ENCODE measurements around the gene TNMD.

Gene TNMD

DNA sequence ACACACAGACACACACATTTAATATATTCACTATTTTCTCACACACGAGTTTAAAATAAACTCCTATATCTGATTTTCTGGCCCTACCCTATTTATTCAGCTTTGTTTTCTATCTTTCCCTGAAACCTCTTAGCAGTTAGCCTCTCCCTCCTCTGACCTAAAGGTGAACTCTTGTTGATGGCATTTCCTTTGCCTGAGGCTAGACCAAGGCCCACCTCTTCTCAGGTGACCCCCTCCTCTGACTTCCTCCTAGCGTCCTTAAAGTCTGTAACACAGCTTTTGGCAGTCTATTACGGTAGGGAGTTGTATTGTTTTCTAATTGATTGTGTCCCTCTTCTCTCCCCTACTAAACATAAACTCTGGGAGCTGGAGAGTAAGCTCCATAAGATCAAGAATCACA, 57.6 kb downstream of the TNMD start:
- Histone ChIP-seq H3K9me3 (ENCODE audit: control insufficient read depth in 1 of 2, low read length in 2 of 2) (no peaks in the 10 kb centered on the region), H3K9ac (ENCODE audit: low read depth in 1 of 2, low read length in 2 of 2) (no peak overlapping the region), H3K27me3 (ENCODE audit: control insufficient read depth in 1 of 2, insufficient read depth in 2 of 2, low read length in 2 of 2) (no peaks in the 10 kb centered on the region), H3K27ac (ENCODE audit: low read depth, low read length) (no peak overlapping the region), H3K36me3 (ENCODE audit: control insufficient read depth in 1 of 2, insufficient read depth in 2 of 2, low read length in 2 of 2) (no peaks in the 10 kb centered on the region), H3K4me3 (ENCODE audit: low read depth in 1 of 2, low read length in 2 of 2) (no peak overlapping the region), H3K4me1 (ENCODE audit: control insufficient read depth in 1 of 2, insufficient read depth in 2 of 2, low read length in 2 of 2) (peaks cover 0 to 3% of the 10 kb centered on the region in 2 donors)

DNA sequence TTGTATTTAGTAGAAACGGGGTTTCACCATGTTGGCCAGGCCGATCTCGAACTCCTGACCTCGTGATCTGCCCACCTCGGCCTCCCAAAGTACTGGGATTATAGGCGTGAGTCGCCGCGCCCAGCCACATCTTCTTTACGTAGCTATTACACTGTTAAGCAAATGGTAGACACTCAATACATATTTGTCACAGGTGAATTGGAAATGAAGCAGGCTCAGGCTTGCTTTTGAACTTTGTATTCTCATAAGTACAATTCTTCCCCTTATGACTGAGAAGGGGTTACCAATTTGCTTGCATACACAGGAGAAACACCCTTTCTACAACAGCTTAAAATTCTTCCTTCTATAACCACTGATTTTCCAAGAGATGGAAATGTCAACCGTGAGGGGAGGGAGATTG, 58.5 kb downstream of the TNMD start:
- no peaks in the 10 kb centered on the region for H3K27me3 ChIP-seq (ENCODE audit: control insufficient read depth in 1 of 2, insufficient read depth in 2 of 2, low read length in 2 of 2)
- H3K27ac ChIP-seq (ENCODE audit: low read depth, low read length) = no peak overlapping the region
- no peaks in the 10 kb centered on the region for H3K9me3 ChIP-seq (ENCODE audit: control insufficient read depth in 1 of 2, low read length in 2 of 2)
- H3K9ac ChIP-seq (ENCODE audit: low read depth in 1 of 2, low read length in 2 of 2) = no peak overlapping the region
- no peak overlapping the region for H3K4me3 ChIP-seq (ENCODE audit: low read depth in 1 of 2, low read length in 2 of 2)
- peaks cover 0 to 12% of the 10 kb centered on the region in 2 donors for H3K4me1 ChIP-seq (ENCODE audit: control insufficient read depth in 1 of 2, insufficient read depth in 2 of 2, low read length in 2 of 2)
- H3K36me3 ChIP-seq (ENCODE audit: control insufficient read depth in 1 of 2, insufficient read depth in 2 of 2, low read length in 2 of 2) = no peaks in the 10 kb centered on the region

DNA sequence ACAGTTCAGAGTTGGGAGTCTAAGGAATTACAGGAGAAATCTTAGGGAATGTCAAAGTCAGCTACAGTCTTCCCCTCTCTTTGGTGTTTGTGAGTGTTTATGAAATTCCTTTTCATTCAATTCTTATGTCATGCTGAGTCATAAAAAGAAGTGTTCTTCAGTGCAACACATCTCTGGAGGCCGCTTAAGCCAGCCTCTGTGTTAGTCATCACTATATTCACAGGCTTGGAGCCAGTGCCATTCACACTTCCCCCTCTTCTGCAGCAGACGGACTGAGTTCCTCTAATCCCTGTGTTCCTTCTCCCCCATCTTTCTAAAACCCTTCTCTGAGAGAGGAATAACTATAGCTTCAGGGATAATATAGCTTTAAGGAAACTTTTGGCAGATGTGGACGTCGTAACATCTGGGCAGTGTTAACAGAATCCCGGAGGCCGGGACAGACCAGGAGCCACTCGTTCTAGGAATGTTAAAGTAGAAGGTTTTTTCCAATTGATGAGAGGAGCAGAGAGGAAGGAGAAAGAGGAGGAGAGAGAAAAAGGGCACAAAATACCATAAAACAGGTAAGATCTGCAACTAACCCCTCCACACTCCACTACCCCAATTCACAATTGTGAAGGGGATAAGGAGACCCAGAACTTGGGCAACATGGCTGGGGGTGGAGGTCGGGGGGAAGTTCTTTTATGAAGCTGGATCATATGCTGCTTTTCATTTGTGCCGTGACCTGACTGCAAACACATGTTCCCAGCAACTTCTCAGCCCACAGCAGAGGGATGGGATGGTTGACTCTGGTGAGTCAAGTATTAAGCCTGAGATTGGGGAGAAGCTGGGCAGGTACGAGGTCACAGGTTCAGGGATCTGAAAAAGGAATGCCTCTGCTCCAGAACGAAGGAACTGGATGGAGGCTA, 59.5 kb downstream of the TNMD start, which contains the start of gene SRPX2:
TSS of gene SRPX2 (plus strand) at position 244 of the 905 bp plus-strand sequence. CDS start 2,124 bp downstream, outside the sequence.
- Histone ChIP-seq H3K36me3 (ENCODE audit: control insufficient read depth in 1 of 2, insufficient read depth in 2 of 2, low read length in 2 of 2) (no peaks in the 10 kb centered on the region), H3K27me3 (ENCODE audit: control insufficient read depth in 1 of 2, insufficient read depth in 2 of 2, low read length in 2 of 2) (no peaks in the 10 kb centered on the region), H3K9ac (ENCODE audit: low read depth in 1 of 2, low read length in 2 of 2) (peak within 1 kb of the TSS in 1 of 2 donors; percentile 11), H3K27ac (ENCODE audit: low read depth, low read length) (peak within 1 kb of the TSS; percentile 3), H3K4me3 (ENCODE audit: low read depth in 1 of 2, low read length in 2 of 2) (peak within 1 kb of the TSS in 1 of 2 donors; percentile 28), H3K4me1 (ENCODE audit: control insufficient read depth in 1 of 2, insufficient read depth in 2 of 2, low read length in 2 of 2) (peaks cover 6 to 22% of the 10 kb centered on the region in 2 donors), H3K9me3 (ENCODE audit: control insufficient read depth in 1 of 2, low read length in 2 of 2) (no peaks in the 10 kb centered on the region)

DNA sequence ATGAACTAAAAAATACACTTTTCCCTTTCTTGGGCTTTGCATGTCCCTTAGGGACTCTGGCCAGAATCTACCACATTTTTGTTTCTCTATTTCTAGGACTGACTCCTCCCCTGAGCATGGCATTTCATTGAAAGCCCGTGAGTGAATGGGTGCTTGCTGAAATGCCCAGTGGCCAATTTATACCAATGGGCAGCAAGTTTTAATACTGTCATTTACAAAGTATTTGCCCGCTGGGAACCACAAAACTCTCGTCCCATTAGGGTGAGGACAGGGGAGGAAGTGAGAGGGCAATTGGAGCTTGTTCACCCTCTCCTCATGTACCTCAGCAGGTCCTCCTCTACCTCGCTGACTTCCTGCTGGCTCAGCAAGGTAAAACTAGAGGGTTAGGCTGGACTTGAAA, 60.4 kb downstream of the TNMD start:
- no peaks in the 10 kb centered on the region for H3K9me3 ChIP-seq (ENCODE audit: control insufficient read depth in 1 of 2, low read length in 2 of 2)
- no peaks in the 10 kb centered on the region for H3K27me3 ChIP-seq (ENCODE audit: control insufficient read depth in 1 of 2, insufficient read depth in 2 of 2, low read length in 2 of 2)
- H3K36me3 ChIP-seq (ENCODE audit: control insufficient read depth in 1 of 2, insufficient read depth in 2 of 2, low read length in 2 of 2) = no peaks in the 10 kb centered on the region
- no peak overlapping the region for H3K27ac ChIP-seq (ENCODE audit: low read depth, low read length)
- H3K4me3 ChIP-seq (ENCODE audit: low read depth in 1 of 2, low read length in 2 of 2) = no peak overlapping the region
- H3K4me1 ChIP-seq (ENCODE audit: control insufficient read depth in 1 of 2, insufficient read depth in 2 of 2, low read length in 2 of 2) = peaks cover 11 to 27% of the 10 kb centered on the region in 2 donors
- peak overlapping the region in 1 of 2 donors; percentile 11 for H3K9ac ChIP-seq (ENCODE audit: low read depth in 1 of 2, low read length in 2 of 2)

DNA sequence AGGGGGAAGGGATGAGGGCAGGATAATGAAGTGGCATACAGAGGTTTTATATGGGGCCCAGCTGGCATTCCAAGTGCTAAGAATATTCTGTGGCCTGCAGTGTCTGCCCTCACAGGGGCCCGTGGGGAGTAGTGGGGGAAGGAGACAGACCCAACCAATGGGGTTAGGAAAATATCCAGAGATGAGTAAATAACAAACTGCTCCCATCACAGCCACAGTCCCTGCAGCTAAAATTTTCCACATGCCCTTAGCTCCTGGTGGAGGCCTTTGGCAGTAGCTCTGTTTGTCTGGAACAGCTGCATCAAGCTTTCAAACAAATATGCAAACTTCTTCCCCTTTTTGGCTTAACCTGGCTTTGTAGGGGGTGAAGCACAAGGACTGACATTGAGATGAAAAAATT, 62.4 kb downstream of the TNMD start:
- no peaks in the 10 kb centered on the region for H3K27me3 ChIP-seq (ENCODE audit: control insufficient read depth in 1 of 2, insufficient read depth in 2 of 2, low read length in 2 of 2)
- H3K4me3 ChIP-seq (ENCODE audit: low read depth in 1 of 2, low read length in 2 of 2) = no peak overlapping the region
- peaks cover 11 to 35% of the 10 kb centered on the region in 2 donors for H3K4me1 ChIP-seq (ENCODE audit: control insufficient read depth in 1 of 2, insufficient read depth in 2 of 2, low read length in 2 of 2)
- no peaks in the 10 kb centered on the region for H3K9me3 ChIP-seq (ENCODE audit: control insufficient read depth in 1 of 2, low read length in 2 of 2)
- no peak overlapping the region for H3K9ac ChIP-seq (ENCODE audit: low read depth in 1 of 2, low read length in 2 of 2)
- H3K36me3 ChIP-seq (ENCODE audit: control insufficient read depth in 1 of 2, insufficient read depth in 2 of 2, low read length in 2 of 2) = no peaks in the 10 kb centered on the region
- no peak overlapping the region for H3K27ac ChIP-seq (ENCODE audit: low read depth, low read length)

DNA sequence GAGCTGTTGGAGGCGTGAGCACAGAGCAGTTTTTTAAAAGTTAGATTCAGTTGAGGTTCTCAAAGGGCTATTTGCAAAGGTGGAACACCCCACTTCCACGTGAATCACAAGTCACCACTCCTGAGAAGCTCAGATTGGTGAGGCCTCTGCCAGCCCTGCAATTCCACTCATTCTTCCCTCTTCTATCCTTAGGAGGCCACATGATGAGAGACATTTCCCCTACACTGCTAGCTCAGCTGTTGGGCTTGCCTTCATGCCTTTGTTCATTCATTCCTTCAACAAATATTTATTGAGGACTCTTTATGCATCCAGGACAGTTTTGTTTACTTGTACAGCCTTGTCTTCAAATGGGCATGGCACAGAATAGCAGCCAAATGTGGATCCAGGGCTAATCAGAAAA, 63.0 kb downstream of the TNMD start:
- no peaks in the 10 kb centered on the region for H3K9me3 ChIP-seq (ENCODE audit: control insufficient read depth in 1 of 2, low read length in 2 of 2)
- H3K9ac ChIP-seq (ENCODE audit: low read depth in 1 of 2, low read length in 2 of 2) = no peak overlapping the region
- H3K4me1 ChIP-seq (ENCODE audit: control insufficient read depth in 1 of 2, insufficient read depth in 2 of 2, low read length in 2 of 2) = peaks cover 11 to 35% of the 10 kb centered on the region in 2 donors
- H3K4me3 ChIP-seq (ENCODE audit: low read depth in 1 of 2, low read length in 2 of 2) = no peak overlapping the region
- H3K36me3 ChIP-seq (ENCODE audit: control insufficient read depth in 1 of 2, insufficient read depth in 2 of 2, low read length in 2 of 2) = no peaks in the 10 kb centered on the region
- no peaks in the 10 kb centered on the region for H3K27me3 ChIP-seq (ENCODE audit: control insufficient read depth in 1 of 2, insufficient read depth in 2 of 2, low read length in 2 of 2)
- no peak overlapping the region for H3K27ac ChIP-seq (ENCODE audit: low read depth, low read length)

DNA sequence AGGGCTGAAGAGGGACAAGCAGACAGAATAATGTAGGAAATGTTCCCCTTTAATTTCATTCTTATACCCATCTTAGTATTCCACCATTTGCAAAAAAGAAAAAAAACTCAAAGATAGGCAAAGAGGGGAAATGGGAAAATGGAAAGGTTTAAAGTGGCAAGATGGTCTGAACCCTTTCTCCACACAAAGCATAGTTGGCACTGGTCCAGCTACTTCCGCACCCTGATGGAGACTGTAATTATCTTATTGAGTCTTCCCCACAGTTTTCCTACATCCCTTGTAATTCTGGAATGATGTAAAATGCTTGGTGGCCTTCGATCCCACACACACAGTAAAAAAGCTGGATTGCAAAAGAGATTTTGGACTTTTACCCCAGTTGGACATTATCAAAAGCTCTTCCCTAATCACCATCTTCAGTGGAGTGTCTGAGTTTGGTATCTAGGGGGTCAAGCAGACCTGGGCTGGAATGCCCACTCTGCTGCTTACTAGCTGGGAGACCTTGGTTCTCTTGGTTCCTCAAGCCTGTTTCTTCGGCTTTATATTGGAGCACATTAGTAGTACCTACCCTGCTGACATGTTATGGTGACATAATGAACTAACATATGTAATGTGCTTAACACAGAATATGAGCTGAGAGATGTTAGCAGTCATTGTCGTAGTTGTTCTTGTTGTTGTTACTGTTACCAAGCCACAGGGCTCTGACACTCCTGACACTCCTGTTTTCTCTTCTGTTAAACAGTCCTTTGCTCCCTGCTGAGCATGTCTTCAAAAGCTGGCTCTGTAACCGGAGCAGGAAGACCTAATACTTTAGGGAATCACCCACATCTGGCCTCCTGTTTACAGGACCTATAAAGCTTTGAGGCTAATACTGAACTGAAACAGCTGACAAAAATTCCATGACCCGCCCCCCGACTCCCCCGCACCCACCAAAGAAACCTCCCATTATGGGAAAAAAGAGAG, 64.0 kb downstream of the TNMD start:
- H3K27me3 ChIP-seq (ENCODE audit: control insufficient read depth in 1 of 2, insufficient read depth in 2 of 2, low read length in 2 of 2) = no peaks in the 10 kb centered on the region
- no peaks in the 10 kb centered on the region for H3K36me3 ChIP-seq (ENCODE audit: control insufficient read depth in 1 of 2, insufficient read depth in 2 of 2, low read length in 2 of 2)
- peak overlapping the region; percentile 51 for H3K27ac ChIP-seq (ENCODE audit: low read depth, low read length)
- H3K9me3 ChIP-seq (ENCODE audit: control insufficient read depth in 1 of 2, low read length in 2 of 2) = no peaks in the 10 kb centered on the region
- H3K9ac ChIP-seq (ENCODE audit: low read depth in 1 of 2, low read length in 2 of 2) = peak overlapping the region in 1 of 2 donors; percentile 53
- H3K4me3 ChIP-seq (ENCODE audit: low read depth in 1 of 2, low read length in 2 of 2) = no peak overlapping the region
- peaks cover 11 to 40% of the 10 kb centered on the region in 2 donors for H3K4me1 ChIP-seq (ENCODE audit: control insufficient read depth in 1 of 2, insufficient read depth in 2 of 2, low read length in 2 of 2)
